Natural killer cell (primary cell): ENCODE measurements around the gene PUSL1. TPM values are rescaled to one million over a fixed set of nuclear protein-coding genes. Genes with fewer than 3 reads are reported as not detected.
"Not testable (repeated sequence)": the region's sequence is repeated elsewhere in the genome, so short reads cannot be mapped to it uniquely, and the experiment has no call there.

Experiments
- ATAC-seq, 3 donors: fragments of 150-1000 bp in 2 of 3; fragments of 200-7000 bp in 1 of 3; cut with Tn5 transposase; 1 replicate in 1 of 3; 2 replicates in 2 of 3; pipeline ENCODE4 v1.10.0; 2021; ENCODE audit warnings: mild to moderate bottlenecking in 2 of 3, moderate library complexity in 2 of 3
- DNase-seq, 2 donors: peaks; one replicate each; pipeline versions ENCODE4 v3.0.0 to v3.0.0-alpha.2; 2013 to 2021; ENCODE audit warnings: mixed read lengths in 1 of 2
- H3K27ac ChIP-seq: one replicate; pipeline ENCODE4 v1.5.1; 2013; ENCODE audit warnings: mild to moderate bottlenecking, low read length
- H3K27me3 ChIP-seq: one replicate; pipeline ENCODE4 v1.6.1; 2013; ENCODE audit warnings: low read length; ENCODE audit not compliant: control insufficient read depth, insufficient read depth
- H3K36me3 ChIP-seq: one replicate; pipeline ENCODE4 v1.6.1; 2013; ENCODE audit warnings: low read length; ENCODE audit not compliant: control insufficient read depth, insufficient read depth
- H3K4me1 ChIP-seq: one replicate; pipeline ENCODE4 v1.6.1; 2013; ENCODE audit warnings: low read length; ENCODE audit not compliant: control insufficient read depth, insufficient read depth
- H3K4me3 ChIP-seq: one replicate; pipeline ENCODE4 v1.5.1; 2013; ENCODE audit warnings: low read length
- H3K9me3 ChIP-seq: one replicate; pipeline ENCODE4 v1.6.1; 2013; ENCODE audit warnings: low read length; ENCODE audit not compliant: control insufficient read depth, insufficient read depth
- H3K27ac Mint-ChIP-seq, 2 donors: one replicate each; pipeline ENCODE4 v1.8.0; 2022; ENCODE audit warnings: mild to moderate bottlenecking in 2 of 2, mixed read lengths in 2 of 2, moderate library complexity in 1 of 2
- H3K27me3 Mint-ChIP-seq, 2 donors: one replicate each; pipeline ENCODE4 v1.8.0; 2022; ENCODE audit warnings: low read depth in 2 of 2, mixed read lengths in 2 of 2
- H3K36me3 Mint-ChIP-seq: one replicate; pipeline ENCODE4 v1.8.0; 2022; ENCODE audit warnings: mixed read lengths
- H3K4me1 Mint-ChIP-seq, 2 donors: one replicate each; pipeline ENCODE4 v1.8.0; 2022; ENCODE audit warnings: mixed read lengths in 2 of 2
- H3K4me3 Mint-ChIP-seq: one replicate; pipeline ENCODE4 v1.8.0; 2022; ENCODE audit warnings: mild to moderate bottlenecking, moderate library complexity, mixed read lengths
- H3K9me3 Mint-ChIP-seq, 2 donors: one replicate each; pipeline ENCODE4 v1.8.0; 2022; ENCODE audit warnings: mixed read lengths in 2 of 2
- WGBS: methylation state at CpG from one replicate; pipeline ENCODE4 v1.1.7; 2013; ENCODE audit warnings: missing lambda C conversion rate; ENCODE audit not compliant: insufficient coverage; 5-methylcytosine and 5-hydroxymethylcytosine counted together
- intact Hi-C: fragments of 100-400 bp; cut with micrococcal nuclease; formaldehyde crosslinking; loops from one replicate; pipeline ENCODE4 v1.14.2; 2022
- total RNA-seq, 4 donors: library from RNA; stranded (reverse); fragments of 120-200 nt in 1 of 4; gene quantifications; one replicate each; pipeline versions ENCODE4 v1.2.3 to v1.2.4, GENCODE V29; 2013 to 2022
- TF ChIP-seq, protein P1 (sequence below): fragments of 200-600 bp; IDR thresholded peaks from one replicate; pipeline ENCODE4 v1.8.0; 2022; ENCODE audit warnings: antibody characterized with exemption

PUSL1 gene
- total RNA-seq, 3 donors from 2014 or later (not counting 1 experiment from before 2014, with no cell fraction given), result 11.1 to 13.0 (median 12.9) TPM

DNA sequence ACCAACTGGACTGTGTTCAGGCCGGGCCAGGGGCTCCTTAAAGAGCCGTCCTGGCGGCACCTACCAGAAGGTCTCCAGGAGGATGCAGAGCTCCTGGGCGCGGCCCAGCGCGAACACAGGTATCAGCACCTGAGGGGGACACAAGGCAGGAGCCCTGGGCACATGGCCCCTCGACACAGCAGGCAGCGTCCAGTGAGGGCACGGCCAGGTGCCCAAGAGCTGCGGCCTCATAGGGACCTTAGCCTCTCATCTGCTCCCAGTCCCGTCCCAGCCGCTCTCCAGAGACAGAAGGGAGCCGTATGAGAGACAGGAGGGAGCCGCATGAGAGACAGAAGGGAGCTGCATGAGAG, 5.8 kb downstream of the PUSL1 start:
- Mint-ChIP-seq H3K4me1 (peaks cover 0 to 22% of the 10 kb centered on the region in 2 donors), H3K36me3 (no peaks in the 10 kb centered on the region), H3K27me3 (no peaks in the 10 kb centered on the region), H3K9me3 (no peaks in the 10 kb centered on the region), H3K27ac (no peak overlapping the region), H3K4me3 (no peak overlapping the region)
- H3K27ac ChIP-seq, result no peak overlapping the region
- no peaks in the 10 kb centered on the region for H3K9me3 ChIP-seq
- intact Hi-C loops, result no loop called here
- H3K27me3 ChIP-seq, result no peaks in the 10 kb centered on the region
- H3K4me1 ChIP-seq, result peaks cover 12% of the 10 kb centered on the region
- no peak overlapping the region for H3K4me3 ChIP-seq
- TF ChIP-seq, protein P1, sequence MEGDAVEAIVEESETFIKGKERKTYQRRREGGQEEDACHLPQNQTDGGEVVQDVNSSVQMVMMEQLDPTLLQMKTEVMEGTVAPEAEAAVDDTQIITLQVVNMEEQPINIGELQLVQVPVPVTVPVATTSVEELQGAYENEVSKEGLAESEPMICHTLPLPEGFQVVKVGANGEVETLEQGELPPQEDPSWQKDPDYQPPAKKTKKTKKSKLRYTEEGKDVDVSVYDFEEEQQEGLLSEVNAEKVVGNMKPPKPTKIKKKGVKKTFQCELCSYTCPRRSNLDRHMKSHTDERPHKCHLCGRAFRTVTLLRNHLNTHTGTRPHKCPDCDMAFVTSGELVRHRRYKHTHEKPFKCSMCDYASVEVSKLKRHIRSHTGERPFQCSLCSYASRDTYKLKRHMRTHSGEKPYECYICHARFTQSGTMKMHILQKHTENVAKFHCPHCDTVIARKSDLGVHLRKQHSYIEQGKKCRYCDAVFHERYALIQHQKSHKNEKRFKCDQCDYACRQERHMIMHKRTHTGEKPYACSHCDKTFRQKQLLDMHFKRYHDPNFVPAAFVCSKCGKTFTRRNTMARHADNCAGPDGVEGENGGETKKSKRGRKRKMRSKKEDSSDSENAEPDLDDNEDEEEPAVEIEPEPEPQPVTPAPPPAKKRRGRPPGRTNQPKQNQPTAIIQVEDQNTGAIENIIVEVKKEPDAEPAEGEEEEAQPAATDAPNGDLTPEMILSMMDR, result no peak
- peaks cover 39% of the 10 kb centered on the region for H3K36me3 ChIP-seq
- DNase-seq, result no peak
- ATAC-seq, result no peak
- 99% methylated on average over 15 of the region's 15 CpGs for WGBS

DNA sequence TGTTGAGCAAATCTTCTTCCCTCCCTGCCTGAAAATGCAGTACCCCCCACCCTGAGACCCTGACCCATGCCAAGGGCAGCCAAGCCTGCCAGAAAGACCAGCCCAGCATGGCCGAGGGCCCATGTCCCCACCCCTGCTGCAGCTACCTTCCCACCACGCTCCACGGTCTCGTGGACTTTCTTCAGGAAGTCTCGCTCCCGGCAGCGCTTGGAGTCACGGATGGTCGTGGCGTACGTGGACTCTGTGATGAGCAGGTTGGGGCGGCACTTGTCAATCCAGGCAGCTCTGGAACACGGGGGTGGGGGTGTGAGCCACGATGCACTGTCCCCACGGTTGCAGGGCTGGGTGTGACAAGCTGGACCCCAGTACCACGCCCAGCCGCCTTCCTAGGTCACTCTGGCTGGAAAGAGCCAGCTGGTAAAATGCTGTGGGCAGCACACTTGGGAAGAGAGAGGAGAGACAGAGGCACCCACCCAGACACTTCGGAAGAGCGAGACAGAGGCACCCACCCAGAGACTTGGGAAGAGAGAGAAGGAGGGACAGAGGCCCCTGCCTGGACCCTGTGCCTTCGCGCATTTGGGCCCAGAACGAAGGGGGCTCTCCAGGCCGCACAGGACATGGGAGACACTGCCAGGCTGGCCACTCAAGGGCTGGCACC, 6.4 kb downstream of the PUSL1 start:
- H3K27ac ChIP-seq, result no peak overlapping the region
- TF ChIP-seq, protein P1, result no peak
- H3K4me1 ChIP-seq, result peaks cover 6% of the 10 kb centered on the region
- no peaks in the 10 kb centered on the region for H3K27me3 ChIP-seq
- DNase-seq (no peak), ATAC-seq (no peak)
- Mint-ChIP-seq H3K9me3 (no peaks in the 10 kb centered on the region), H3K27me3 (no peaks in the 10 kb centered on the region), H3K36me3 (no peaks in the 10 kb centered on the region), H3K27ac (peak overlapping the region in 1 of 2 donors; percentile 58), H3K4me3 (no peak overlapping the region), H3K4me1 (peaks cover 0 to 25% of the 10 kb centered on the region in 2 donors)
- intact Hi-C loops, result no loop called here
- H3K4me3 ChIP-seq, result no peak overlapping the region
- 94% methylated on average over 23 of the region's 23 CpGs for WGBS
- H3K9me3 ChIP-seq, result no peaks in the 10 kb centered on the region
- H3K36me3 ChIP-seq, result peaks cover 40% of the 10 kb centered on the region

DNA sequence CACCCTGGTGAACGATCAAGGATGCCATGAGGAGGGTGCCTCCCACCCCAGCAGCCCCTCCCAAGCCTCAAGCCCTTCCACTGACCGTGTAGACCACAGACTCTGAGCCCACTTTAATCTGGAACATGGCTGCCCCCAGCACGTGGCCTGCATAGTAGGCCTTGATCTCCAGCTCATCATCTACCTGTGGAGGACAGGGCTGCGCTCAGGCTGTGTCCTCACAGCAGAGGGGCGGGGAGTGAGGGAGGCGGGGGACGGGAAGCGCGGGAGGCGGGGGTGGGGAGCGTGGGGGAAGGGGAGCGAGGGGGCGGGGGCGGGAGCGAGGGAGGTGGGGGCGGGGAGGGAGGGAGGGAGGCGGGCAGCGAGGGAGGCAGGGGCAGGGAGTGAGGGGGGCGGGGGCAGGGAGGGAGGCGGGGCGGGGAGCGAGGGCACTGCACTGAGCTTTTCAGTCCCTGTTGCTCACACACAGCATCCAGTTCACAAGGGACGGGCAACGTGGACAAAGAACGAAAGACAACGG, 7.1 kb downstream of the PUSL1 start:
- no peaks in the 10 kb centered on the region for H3K27me3 ChIP-seq
- no peak overlapping the region for H3K27ac ChIP-seq
- no peak overlapping the region for H3K4me3 Mint-ChIP-seq
- no peaks in the 10 kb centered on the region for H3K27me3 Mint-ChIP-seq
- intact Hi-C loops, result no loop called here
- H3K36me3 ChIP-seq, result peaks cover 41% of the 10 kb centered on the region
- WGBS, result 93% methylated on average over 11 of the region's 26 CpGs
- DNase-seq, result no peak
- peak overlapping the region in 1 of 2 donors; percentile 58 for H3K27ac Mint-ChIP-seq
- TF ChIP-seq, protein P1, result no peak
- H3K9me3 ChIP-seq, result no peaks in the 10 kb centered on the region
- H3K4me1 Mint-ChIP-seq, result peaks cover 0 to 30% of the 10 kb centered on the region in 2 donors
- no peaks in the 10 kb centered on the region for H3K9me3 Mint-ChIP-seq
- peak in 1 of 3 donors; percentile 54 for ATAC-seq
- H3K4me1 ChIP-seq, result no peaks in the 10 kb centered on the region
- no peaks in the 10 kb centered on the region for H3K36me3 Mint-ChIP-seq
- no peak overlapping the region for H3K4me3 ChIP-seq

DNA sequence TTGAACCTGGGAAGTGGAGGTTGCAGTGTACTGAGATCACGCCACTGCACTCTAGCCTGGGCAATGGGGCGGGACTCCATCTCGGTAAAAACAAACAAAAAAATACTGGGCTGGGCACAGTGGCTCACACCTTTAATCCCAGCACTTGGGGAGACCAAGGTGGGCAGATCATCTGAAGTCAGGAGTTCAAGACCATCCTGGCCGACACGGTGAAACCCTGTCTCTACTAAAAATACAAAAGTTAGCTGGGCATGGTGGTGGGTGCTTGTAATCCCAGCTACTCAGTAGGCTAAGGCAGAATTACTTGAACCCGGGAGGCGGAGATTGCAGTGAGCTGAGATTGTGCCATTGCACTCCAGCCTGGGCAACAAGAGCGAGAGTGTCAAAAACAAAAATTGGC, 7.8 kb downstream of the PUSL1 start:
- peaks cover 44% of the 10 kb centered on the region for H3K36me3 ChIP-seq
- Mint-ChIP-seq H3K4me1 (peaks cover 0 to 30% of the 10 kb centered on the region in 2 donors), H3K27ac (peak overlapping the region in 1 of 2 donors; percentile 58)
- H3K27me3 Mint-ChIP-seq, ATAC-seq, H3K4me3 Mint-ChIP-seq, H3K9me3 Mint-ChIP-seq, H3K9me3 ChIP-seq, H3K4me3 ChIP-seq, H3K27ac ChIP-seq, intact Hi-C loops, DNase-seq, H3K27me3 ChIP-seq, H3K4me1 ChIP-seq, H3K36me3 Mint-ChIP-seq: not testable (repeated sequence)
- WGBS, result 93% methylated on average over 8 of the region's 8 CpGs
